ENCODE data around the gene DPP10. TPM values are rescaled to one million over a fixed set of nuclear protein-coding genes. Genes with fewer than 3 reads are reported as not detected.

DPP10 gene
- total RNA-seq, 3 donors from 2014 or later (not counting 1 experiment from before 2014, with no cell fraction given): not detected

- intact Hi-C loops (cut with micrococcal nuclease): no loop called here
- Mint-ChIP-seq H3K27me3 (ENCODE audit: low read depth in 2 of 2) (no peaks in the 10 kb centered on the region), H3K4me1 (no peaks in the 10 kb centered on the region), H3K4me3 (no peak overlapping the region), H3K27ac (no peak overlapping the region), H3K36me3 (no peaks in the 10 kb centered on the region), H3K9me3 (peaks cover 0 to 3% of the 10 kb centered on the region in 2 donors)
- Histone ChIP-seq H3K27ac (ENCODE audit: low read length) (no peak overlapping the region), H3K36me3 (ENCODE audit: control insufficient read depth, insufficient read depth, low read length) (no peaks in the 10 kb centered on the region), H3K4me1 (ENCODE audit: control insufficient read depth, insufficient read depth, low read length) (no peaks in the 10 kb centered on the region), H3K4me3 (ENCODE audit: low read length) (no peak overlapping the region), H3K9me3 (ENCODE audit: control insufficient read depth, insufficient read depth, low read length) (peaks cover 2% of the 10 kb centered on the region), H3K27me3 (ENCODE audit: control insufficient read depth, insufficient read depth, low read length) (no peaks in the 10 kb centered on the region)
- TF ChIP-seq, protein P1, sequence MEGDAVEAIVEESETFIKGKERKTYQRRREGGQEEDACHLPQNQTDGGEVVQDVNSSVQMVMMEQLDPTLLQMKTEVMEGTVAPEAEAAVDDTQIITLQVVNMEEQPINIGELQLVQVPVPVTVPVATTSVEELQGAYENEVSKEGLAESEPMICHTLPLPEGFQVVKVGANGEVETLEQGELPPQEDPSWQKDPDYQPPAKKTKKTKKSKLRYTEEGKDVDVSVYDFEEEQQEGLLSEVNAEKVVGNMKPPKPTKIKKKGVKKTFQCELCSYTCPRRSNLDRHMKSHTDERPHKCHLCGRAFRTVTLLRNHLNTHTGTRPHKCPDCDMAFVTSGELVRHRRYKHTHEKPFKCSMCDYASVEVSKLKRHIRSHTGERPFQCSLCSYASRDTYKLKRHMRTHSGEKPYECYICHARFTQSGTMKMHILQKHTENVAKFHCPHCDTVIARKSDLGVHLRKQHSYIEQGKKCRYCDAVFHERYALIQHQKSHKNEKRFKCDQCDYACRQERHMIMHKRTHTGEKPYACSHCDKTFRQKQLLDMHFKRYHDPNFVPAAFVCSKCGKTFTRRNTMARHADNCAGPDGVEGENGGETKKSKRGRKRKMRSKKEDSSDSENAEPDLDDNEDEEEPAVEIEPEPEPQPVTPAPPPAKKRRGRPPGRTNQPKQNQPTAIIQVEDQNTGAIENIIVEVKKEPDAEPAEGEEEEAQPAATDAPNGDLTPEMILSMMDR (IDR thresholded peaks at IDR 0.05): no peak
- DNase-seq: no peak
- 39% methylated on average over 3 of the region's 6 CpGs for WGBS (ENCODE audit: insufficient coverage)
- no peak for ATAC-seq
Observed at GRCh38 chr2:114784890-114785583, 342.6 kb downstream of the DPP10 start.

GRCh38 chr2:114786901-114787300, 344.5 kb downstream of the DPP10 start:
- Mint-ChIP-seq H3K27ac (no peak overlapping the region), H3K27me3 (ENCODE audit: low read depth in 2 of 2) (no peaks in the 10 kb centered on the region), H3K36me3 (no peaks in the 10 kb centered on the region), H3K9me3 (peaks cover 0 to 3% of the 10 kb centered on the region in 2 donors), H3K4me3 (no peak overlapping the region), H3K4me1 (no peaks in the 10 kb centered on the region)
- TF ChIP-seq, protein P1 (IDR thresholded peaks at IDR 0.05): no peak
- WGBS (ENCODE audit: insufficient coverage): 76% methylated on average over 5 of the region's 5 CpGs
- no peaks in the 10 kb centered on the region for H3K36me3 ChIP-seq (ENCODE audit: control insufficient read depth, insufficient read depth, low read length)
- H3K27ac ChIP-seq (ENCODE audit: low read length): no peak overlapping the region
- no peaks in the 10 kb centered on the region for H3K4me1 ChIP-seq (ENCODE audit: control insufficient read depth, insufficient read depth, low read length)
- no peak for ATAC-seq
- intact Hi-C loops (cut with micrococcal nuclease): no loop called here
- no peak for DNase-seq
- no peak overlapping the region for H3K4me3 ChIP-seq (ENCODE audit: low read length)
- H3K27me3 ChIP-seq (ENCODE audit: control insufficient read depth, insufficient read depth, low read length): no peaks in the 10 kb centered on the region
- H3K9me3 ChIP-seq (ENCODE audit: control insufficient read depth, insufficient read depth, low read length): peaks cover 2% of the 10 kb centered on the region

DNA sequence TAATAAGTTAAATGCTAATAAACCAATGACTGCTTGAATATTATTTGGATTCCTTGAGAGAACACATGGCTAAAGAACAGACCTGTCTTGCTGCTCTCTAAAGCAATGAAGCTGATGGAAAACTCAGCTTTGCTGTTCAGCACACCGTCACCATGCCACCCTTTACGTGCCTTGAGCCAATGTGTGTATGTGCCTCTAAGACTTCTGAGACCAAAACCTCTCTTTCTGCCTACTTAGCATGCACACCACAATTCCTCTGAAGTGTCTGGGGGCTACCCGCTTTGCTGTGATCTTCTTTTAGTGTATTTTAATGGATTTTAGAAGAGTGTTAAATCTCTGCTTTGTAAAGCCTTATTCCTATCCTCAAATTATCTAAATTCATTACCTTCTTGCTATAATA, 345.0 kb downstream of the DPP10 start:
- H3K36me3 Mint-ChIP-seq: no peaks in the 10 kb centered on the region
- 71% methylated on average over 2 of the region's 3 CpGs for WGBS (ENCODE audit: insufficient coverage)
- H3K4me3 Mint-ChIP-seq: no peak overlapping the region
- no peak overlapping the region for H3K27ac Mint-ChIP-seq
- DNase-seq: no peak
- H3K9me3 ChIP-seq (ENCODE audit: control insufficient read depth, insufficient read depth, low read length): peaks cover 2% of the 10 kb centered on the region
- no peak for ATAC-seq
- intact Hi-C loops (cut with micrococcal nuclease): no loop called here
- H3K4me3 ChIP-seq (ENCODE audit: low read length): no peak overlapping the region
- H3K27me3 ChIP-seq (ENCODE audit: control insufficient read depth, insufficient read depth, low read length): no peaks in the 10 kb centered on the region
- peaks cover 0 to 3% of the 10 kb centered on the region in 2 donors for H3K9me3 Mint-ChIP-seq
- no peak overlapping the region for H3K27ac ChIP-seq (ENCODE audit: low read length)
- no peaks in the 10 kb centered on the region for H3K4me1 ChIP-seq (ENCODE audit: control insufficient read depth, insufficient read depth, low read length)
- TF ChIP-seq, protein P1 (IDR thresholded peaks at IDR 0.05): no peak
- no peaks in the 10 kb centered on the region for H3K36me3 ChIP-seq (ENCODE audit: control insufficient read depth, insufficient read depth, low read length)
- H3K27me3 Mint-ChIP-seq (ENCODE audit: low read depth in 2 of 2): no peaks in the 10 kb centered on the region
- no peaks in the 10 kb centered on the region for H3K4me1 Mint-ChIP-seq

DNA sequence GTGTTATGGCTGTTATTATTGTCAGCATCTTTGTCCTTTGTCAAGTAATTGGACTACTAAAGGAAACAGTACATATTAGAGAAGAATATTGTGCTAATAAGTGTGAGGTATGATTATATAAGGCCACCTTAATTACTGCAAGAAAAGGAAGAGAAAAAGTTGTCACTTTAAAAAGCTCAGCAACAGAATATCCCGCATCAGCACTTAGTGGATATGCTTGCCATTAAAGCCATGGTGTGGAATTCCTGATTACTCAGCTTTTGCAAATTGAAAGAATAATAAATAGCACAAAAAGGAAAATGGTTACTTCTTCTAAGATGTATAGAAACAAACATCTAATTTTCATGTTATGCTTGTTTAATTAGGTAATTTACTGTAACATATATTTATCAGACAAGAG, 347.5 kb downstream of the DPP10 start:
- H3K27me3 ChIP-seq (ENCODE audit: control insufficient read depth, insufficient read depth, low read length): no peaks in the 10 kb centered on the region
- TF ChIP-seq, protein P1 (IDR thresholded peaks at IDR 0.05): no peak
- no peak overlapping the region for H3K27ac ChIP-seq (ENCODE audit: low read length)
- DNase-seq: no peak
- no peak overlapping the region for H3K4me3 Mint-ChIP-seq
- H3K27me3 Mint-ChIP-seq (ENCODE audit: low read depth in 2 of 2): no peaks in the 10 kb centered on the region
- H3K4me1 Mint-ChIP-seq: no peaks in the 10 kb centered on the region
- no peaks in the 10 kb centered on the region for H3K36me3 Mint-ChIP-seq
- no peak overlapping the region for H3K4me3 ChIP-seq (ENCODE audit: low read length)
- WGBS (ENCODE audit: insufficient coverage): 90% methylated on average over 1 of the region's 1 CpG
- no peak for ATAC-seq
- no peaks in the 10 kb centered on the region for H3K36me3 ChIP-seq (ENCODE audit: control insufficient read depth, insufficient read depth, low read length)
- no peak overlapping the region for H3K27ac Mint-ChIP-seq
- peaks cover 0 to 3% of the 10 kb centered on the region in 2 donors for H3K9me3 Mint-ChIP-seq
- intact Hi-C loops (cut with micrococcal nuclease): no loop called here
- peaks cover 2% of the 10 kb centered on the region for H3K9me3 ChIP-seq (ENCODE audit: control insufficient read depth, insufficient read depth, low read length)
- no peaks in the 10 kb centered on the region for H3K4me1 ChIP-seq (ENCODE audit: control insufficient read depth, insufficient read depth, low read length)
